Natural killer cell (primary cell): ENCODE measurements around the gene TCP10L. TPM values are rescaled to one million over a fixed set of nuclear protein-coding genes. Genes with fewer than 3 reads are reported as not detected.

ENCODE experiments used
- ATAC-seq, 3 donors: fragments of 150-1000 bp in 2 of 3; fragments of 200-7000 bp in 1 of 3; cut with Tn5 transposase; 1 replicate in 1 of 3; 2 replicates in 2 of 3; pipeline ENCODE4 v1.10.0; 2021; ENCODE audit warnings: mild to moderate bottlenecking in 2 of 3, moderate library complexity in 2 of 3
- DNase-seq, 2 donors: peaks; one replicate each; pipeline versions ENCODE4 v3.0.0 to v3.0.0-alpha.2; 2013 to 2021; ENCODE audit warnings: mixed read lengths in 1 of 2
- H3K27ac ChIP-seq: one replicate; pipeline ENCODE4 v1.5.1; 2013; ENCODE audit warnings: mild to moderate bottlenecking, low read length
- H3K27me3 ChIP-seq: one replicate; pipeline ENCODE4 v1.6.1; 2013; ENCODE audit warnings: low read length; ENCODE audit not compliant: control insufficient read depth, insufficient read depth
- H3K36me3 ChIP-seq: one replicate; pipeline ENCODE4 v1.6.1; 2013; ENCODE audit warnings: low read length; ENCODE audit not compliant: control insufficient read depth, insufficient read depth
- H3K4me1 ChIP-seq: one replicate; pipeline ENCODE4 v1.6.1; 2013; ENCODE audit warnings: low read length; ENCODE audit not compliant: control insufficient read depth, insufficient read depth
- H3K4me3 ChIP-seq: one replicate; pipeline ENCODE4 v1.5.1; 2013; ENCODE audit warnings: low read length
- H3K9me3 ChIP-seq: one replicate; pipeline ENCODE4 v1.6.1; 2013; ENCODE audit warnings: low read length; ENCODE audit not compliant: control insufficient read depth, insufficient read depth
- H3K27ac Mint-ChIP-seq, 2 donors: one replicate each; pipeline ENCODE4 v1.8.0; 2022; ENCODE audit warnings: mild to moderate bottlenecking in 2 of 2, mixed read lengths in 2 of 2, moderate library complexity in 1 of 2
- H3K27me3 Mint-ChIP-seq, 2 donors: one replicate each; pipeline ENCODE4 v1.8.0; 2022; ENCODE audit warnings: low read depth in 2 of 2, mixed read lengths in 2 of 2
- H3K36me3 Mint-ChIP-seq: one replicate; pipeline ENCODE4 v1.8.0; 2022; ENCODE audit warnings: mixed read lengths
- H3K4me1 Mint-ChIP-seq, 2 donors: one replicate each; pipeline ENCODE4 v1.8.0; 2022; ENCODE audit warnings: mixed read lengths in 2 of 2
- H3K4me3 Mint-ChIP-seq: one replicate; pipeline ENCODE4 v1.8.0; 2022; ENCODE audit warnings: mild to moderate bottlenecking, moderate library complexity, mixed read lengths
- H3K9me3 Mint-ChIP-seq, 2 donors: one replicate each; pipeline ENCODE4 v1.8.0; 2022; ENCODE audit warnings: mixed read lengths in 2 of 2
- WGBS: methylation state at CpG from one replicate; pipeline ENCODE4 v1.1.7; 2013; ENCODE audit warnings: missing lambda C conversion rate; ENCODE audit not compliant: insufficient coverage; 5-methylcytosine and 5-hydroxymethylcytosine counted together
- intact Hi-C: fragments of 100-400 bp; cut with micrococcal nuclease; formaldehyde crosslinking; loops from one replicate; pipeline ENCODE4 v1.14.2; 2022
- total RNA-seq, 4 donors: library from RNA; stranded (reverse); fragments of 120-200 nt in 1 of 4; gene quantifications; one replicate each; pipeline versions ENCODE4 v1.2.3 to v1.2.4, GENCODE V29; 2013 to 2022
- TF ChIP-seq, protein P1 (sequence below): fragments of 200-600 bp; IDR thresholded peaks from one replicate; pipeline ENCODE4 v1.8.0; 2022; ENCODE audit warnings: antibody characterized with exemption

The TCP10L gene
- total RNA-seq, 3 donors from 2014 or later (not counting 1 experiment from before 2014, with no cell fraction given): 0.47 to 1.3 (median 0.93) TPM

DNA sequence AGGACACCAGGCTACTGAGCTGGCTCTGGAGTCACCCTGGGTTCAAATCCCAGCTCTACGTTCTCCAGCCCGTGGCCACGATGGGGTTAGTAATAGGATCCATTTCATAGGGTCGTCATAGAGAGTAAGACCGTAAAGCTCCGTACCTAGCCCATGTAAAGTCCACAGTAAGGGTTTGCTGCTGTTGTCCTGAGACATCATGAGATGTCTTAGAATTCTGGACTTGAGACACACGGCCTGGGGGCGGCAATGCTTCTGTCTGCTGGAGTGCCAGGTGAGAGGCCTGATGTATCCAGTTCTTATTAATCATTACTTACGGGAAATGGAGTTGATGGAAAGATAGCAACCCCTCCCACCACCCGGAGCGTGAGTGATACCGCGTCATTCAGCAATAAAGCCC is 3.6 kb downstream of the TCP10L start:
- no peaks in the 10 kb centered on the region for H3K27me3 ChIP-seq
- H3K36me3 Mint-ChIP-seq: no peaks in the 10 kb centered on the region
- no peak overlapping the region for H3K27ac Mint-ChIP-seq
- no peak overlapping the region for H3K27ac ChIP-seq
- TF ChIP-seq, protein P1, sequence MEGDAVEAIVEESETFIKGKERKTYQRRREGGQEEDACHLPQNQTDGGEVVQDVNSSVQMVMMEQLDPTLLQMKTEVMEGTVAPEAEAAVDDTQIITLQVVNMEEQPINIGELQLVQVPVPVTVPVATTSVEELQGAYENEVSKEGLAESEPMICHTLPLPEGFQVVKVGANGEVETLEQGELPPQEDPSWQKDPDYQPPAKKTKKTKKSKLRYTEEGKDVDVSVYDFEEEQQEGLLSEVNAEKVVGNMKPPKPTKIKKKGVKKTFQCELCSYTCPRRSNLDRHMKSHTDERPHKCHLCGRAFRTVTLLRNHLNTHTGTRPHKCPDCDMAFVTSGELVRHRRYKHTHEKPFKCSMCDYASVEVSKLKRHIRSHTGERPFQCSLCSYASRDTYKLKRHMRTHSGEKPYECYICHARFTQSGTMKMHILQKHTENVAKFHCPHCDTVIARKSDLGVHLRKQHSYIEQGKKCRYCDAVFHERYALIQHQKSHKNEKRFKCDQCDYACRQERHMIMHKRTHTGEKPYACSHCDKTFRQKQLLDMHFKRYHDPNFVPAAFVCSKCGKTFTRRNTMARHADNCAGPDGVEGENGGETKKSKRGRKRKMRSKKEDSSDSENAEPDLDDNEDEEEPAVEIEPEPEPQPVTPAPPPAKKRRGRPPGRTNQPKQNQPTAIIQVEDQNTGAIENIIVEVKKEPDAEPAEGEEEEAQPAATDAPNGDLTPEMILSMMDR: no peak
- WGBS: 93% methylated on average over 12 of the region's 13 CpGs
- no peaks in the 10 kb centered on the region for H3K36me3 ChIP-seq
- no peaks in the 10 kb centered on the region for H3K9me3 Mint-ChIP-seq
- DNase-seq (no peak), ATAC-seq (no peak)
- no peaks in the 10 kb centered on the region for H3K4me1 Mint-ChIP-seq
- H3K4me3 ChIP-seq: no peak overlapping the region
- H3K4me3 Mint-ChIP-seq: no peak overlapping the region
- H3K9me3 ChIP-seq: no peaks in the 10 kb centered on the region
- H3K4me1 ChIP-seq: no peaks in the 10 kb centered on the region
- no peaks in the 10 kb centered on the region for H3K27me3 Mint-ChIP-seq
- intact Hi-C loops: no loop called here

DNA sequence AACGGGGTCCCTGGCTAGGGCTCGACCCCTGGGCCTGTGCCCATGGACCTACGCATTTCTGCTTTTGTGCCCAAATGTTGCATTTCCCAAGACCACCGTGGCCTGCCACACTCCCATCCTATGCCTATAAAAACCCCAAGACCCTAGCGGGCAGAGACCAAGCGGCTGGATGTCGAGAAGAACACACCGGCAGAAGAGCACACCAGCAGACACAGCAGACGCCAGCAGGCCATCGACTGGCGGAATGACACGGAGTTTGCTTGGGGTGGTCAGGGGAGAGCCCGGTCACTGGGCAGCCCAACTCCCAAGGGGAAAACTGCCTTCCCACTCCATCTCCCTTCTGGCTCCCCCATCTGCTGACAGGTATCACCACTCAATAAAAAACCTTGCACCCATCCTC is 4.4 kb downstream of the TCP10L start:
- TF ChIP-seq, protein P1: no peak
- Histone ChIP-seq H3K27me3 (no peaks in the 10 kb centered on the region), H3K9me3 (no peaks in the 10 kb centered on the region), H3K36me3 (no peaks in the 10 kb centered on the region), H3K4me3 (no peak overlapping the region), H3K27ac (no peak overlapping the region), H3K4me1 (no peaks in the 10 kb centered on the region)
- Mint-ChIP-seq H3K27ac (no peak overlapping the region), H3K27me3 (no peaks in the 10 kb centered on the region), H3K4me3 (no peak overlapping the region), H3K4me1 (no peaks in the 10 kb centered on the region), H3K9me3 (no peaks in the 10 kb centered on the region), H3K36me3 (no peaks in the 10 kb centered on the region)
- intact Hi-C loops: no loop called here
- WGBS: 91% methylated on average over 13 of the region's 13 CpGs
- no peak for ATAC-seq
- DNase-seq: no peak

DNA sequence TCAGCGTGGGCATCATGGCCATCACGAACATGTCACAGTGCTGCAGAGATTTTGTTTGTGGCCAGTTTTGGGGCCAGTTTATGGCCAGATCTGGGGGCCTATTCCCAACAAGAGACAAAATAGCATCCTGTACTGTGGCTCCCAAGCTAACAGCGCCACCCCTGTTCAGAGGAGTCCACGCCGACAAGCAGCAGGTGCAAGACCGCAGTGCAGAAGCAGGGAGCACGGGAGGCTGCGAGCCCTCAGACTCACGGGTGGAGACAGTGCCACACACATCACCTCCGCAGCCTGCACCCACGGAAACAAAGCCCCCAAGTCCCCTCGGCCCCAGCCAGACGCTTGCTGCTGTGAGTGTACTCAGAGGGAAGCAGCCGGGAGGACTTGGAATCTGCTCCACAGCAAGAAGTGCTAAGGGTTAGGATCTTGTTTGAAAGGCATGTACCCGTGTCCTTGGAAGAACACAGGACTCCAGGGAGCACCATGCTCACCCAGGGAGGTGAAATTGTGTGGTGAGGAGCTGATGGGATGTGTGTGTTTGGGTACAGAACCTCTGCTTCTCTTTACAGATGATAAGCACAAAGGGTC is 7.1 kb downstream of the TCP10L start:
- Mint-ChIP-seq H3K9me3 (no peaks in the 10 kb centered on the region), H3K4me3 (no peak overlapping the region), H3K36me3 (no peaks in the 10 kb centered on the region), H3K27ac (no peak overlapping the region), H3K4me1 (no peaks in the 10 kb centered on the region), H3K27me3 (no peaks in the 10 kb centered on the region)
- no peaks in the 10 kb centered on the region for H3K9me3 ChIP-seq
- intact Hi-C loops: no loop called here
- no peaks in the 10 kb centered on the region for H3K4me1 ChIP-seq
- no peak overlapping the region for H3K27ac ChIP-seq
- TF ChIP-seq, protein P1: no peak
- H3K4me3 ChIP-seq: no peak overlapping the region
- WGBS: 66% methylated on average over 15 of the region's 15 CpGs
- peak in 1 of 3 donors; percentile 53 for ATAC-seq
- peak in 1 of 2 donors; percentile 58 for DNase-seq
- no peaks in the 10 kb centered on the region for H3K36me3 ChIP-seq
- no peaks in the 10 kb centered on the region for H3K27me3 ChIP-seq

DNA sequence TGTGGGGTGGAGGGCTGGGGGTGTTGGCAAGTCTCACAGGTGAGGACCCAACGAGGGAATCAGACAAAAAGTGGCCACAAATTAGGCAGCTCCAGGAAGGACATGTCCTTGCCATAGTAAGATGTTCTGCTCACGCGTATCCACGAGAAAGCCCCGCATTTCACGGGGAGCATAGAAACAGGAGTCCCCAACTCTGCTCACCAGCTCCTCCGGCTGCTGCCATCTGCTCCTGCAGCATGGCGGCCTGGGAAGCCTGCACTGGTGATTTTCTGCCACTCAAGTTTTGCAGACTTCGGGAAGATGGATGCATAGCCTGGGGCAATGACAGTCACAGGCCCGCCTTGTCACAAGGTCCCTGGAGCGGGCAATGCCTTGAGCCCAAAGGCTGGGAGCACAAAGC is 9.3 kb downstream of the TCP10L start:
- 91% methylated on average over 11 of the region's 11 CpGs for WGBS
- no peak overlapping the region for H3K4me3 Mint-ChIP-seq
- H3K36me3 ChIP-seq: no peaks in the 10 kb centered on the region
- TF ChIP-seq, protein P1: no peak
- H3K36me3 Mint-ChIP-seq: no peaks in the 10 kb centered on the region
- no peak for DNase-seq
- H3K27ac ChIP-seq: no peak overlapping the region
- no peaks in the 10 kb centered on the region for H3K27me3 Mint-ChIP-seq
- no peak overlapping the region for H3K27ac Mint-ChIP-seq
- H3K4me1 Mint-ChIP-seq: no peaks in the 10 kb centered on the region
- no peak overlapping the region for H3K4me3 ChIP-seq
- intact Hi-C loops: no loop called here
- no peaks in the 10 kb centered on the region for H3K4me1 ChIP-seq
- no peak for ATAC-seq
- H3K9me3 Mint-ChIP-seq: no peaks in the 10 kb centered on the region
- no peaks in the 10 kb centered on the region for H3K27me3 ChIP-seq
- H3K9me3 ChIP-seq: no peaks in the 10 kb centered on the region
